Measurements from ENCODE around the gene E2F1. TPM values are rescaled to one million over a fixed set of nuclear protein-coding genes. Genes with fewer than 3 reads are reported as not detected.

The E2F1 gene
- total RNA-seq, 1 experiment from 2014 or later = 64.2 TPM

DNA sequence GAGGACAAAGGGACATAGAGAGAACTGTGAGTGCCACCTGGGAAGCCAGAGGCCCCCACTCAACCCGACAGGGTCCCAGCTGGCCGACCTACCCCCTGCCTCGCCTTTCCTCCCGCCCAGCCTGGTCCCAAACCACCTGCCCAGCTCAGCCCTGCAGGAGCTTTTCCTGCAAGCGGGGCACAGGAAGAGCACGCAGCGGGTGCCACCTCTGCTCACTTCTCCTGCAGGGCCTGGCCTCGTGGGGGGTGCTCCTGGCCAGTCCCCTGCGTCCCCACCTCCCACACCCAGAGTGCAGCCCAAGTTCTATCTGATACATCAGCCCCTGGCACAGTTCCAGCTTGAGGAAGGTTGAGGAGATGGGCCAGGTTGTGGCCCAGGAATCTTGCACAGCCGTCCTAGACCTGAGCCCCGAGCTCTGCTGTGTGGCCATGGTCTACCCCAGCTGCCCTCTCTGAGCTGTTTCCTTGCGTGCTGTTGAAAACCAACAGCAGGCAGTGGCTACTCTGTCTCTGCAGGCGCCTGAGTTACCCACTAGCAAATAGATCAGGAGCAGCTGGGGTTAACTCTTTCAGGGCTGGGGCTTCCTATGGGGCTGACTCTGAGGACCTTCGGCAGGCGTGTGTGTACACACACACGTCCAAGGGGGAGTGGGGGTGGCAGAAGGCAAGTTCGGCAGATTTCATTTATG is 13.6 kb downstream of the E2F1 start:
- no peak for DNase-seq (ENCODE audit: low read depth)

DNA sequence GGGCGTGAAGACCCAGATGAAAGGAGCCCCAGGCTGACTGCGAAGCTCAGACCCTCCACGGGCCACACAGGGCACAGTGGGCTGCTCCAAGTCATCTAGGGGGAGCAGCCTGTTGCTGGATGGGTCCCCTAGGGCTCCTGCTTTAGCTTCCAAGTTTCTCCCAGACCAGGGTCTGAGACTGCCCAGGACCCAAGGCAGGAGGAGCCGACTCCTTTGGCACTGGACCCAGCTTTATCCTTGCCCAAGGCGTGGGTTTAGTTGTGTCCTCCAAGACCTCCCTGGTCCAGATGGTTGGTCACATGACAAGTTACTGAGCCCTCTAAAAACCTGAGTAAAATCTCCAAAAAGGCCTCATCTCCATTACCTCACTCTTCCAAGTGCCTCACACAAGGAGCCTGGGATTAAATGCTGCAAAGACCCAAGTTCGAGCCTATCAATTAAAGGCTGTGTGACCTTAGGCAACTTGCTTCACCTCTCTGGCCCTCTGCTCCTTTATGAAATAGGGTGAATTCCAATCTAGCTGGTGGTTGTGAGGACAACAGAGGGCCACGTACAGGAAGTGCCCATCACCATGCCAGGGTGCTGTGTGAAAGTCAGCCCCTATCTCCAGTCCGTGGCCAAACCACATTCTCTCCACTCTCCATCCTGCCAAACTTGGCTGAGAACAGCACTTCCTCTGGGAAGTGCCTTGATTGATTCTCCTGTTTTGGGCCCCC is 14.5 kb downstream of the E2F1 start:
- DNase-seq (ENCODE audit: low read depth) = no peak

DNA sequence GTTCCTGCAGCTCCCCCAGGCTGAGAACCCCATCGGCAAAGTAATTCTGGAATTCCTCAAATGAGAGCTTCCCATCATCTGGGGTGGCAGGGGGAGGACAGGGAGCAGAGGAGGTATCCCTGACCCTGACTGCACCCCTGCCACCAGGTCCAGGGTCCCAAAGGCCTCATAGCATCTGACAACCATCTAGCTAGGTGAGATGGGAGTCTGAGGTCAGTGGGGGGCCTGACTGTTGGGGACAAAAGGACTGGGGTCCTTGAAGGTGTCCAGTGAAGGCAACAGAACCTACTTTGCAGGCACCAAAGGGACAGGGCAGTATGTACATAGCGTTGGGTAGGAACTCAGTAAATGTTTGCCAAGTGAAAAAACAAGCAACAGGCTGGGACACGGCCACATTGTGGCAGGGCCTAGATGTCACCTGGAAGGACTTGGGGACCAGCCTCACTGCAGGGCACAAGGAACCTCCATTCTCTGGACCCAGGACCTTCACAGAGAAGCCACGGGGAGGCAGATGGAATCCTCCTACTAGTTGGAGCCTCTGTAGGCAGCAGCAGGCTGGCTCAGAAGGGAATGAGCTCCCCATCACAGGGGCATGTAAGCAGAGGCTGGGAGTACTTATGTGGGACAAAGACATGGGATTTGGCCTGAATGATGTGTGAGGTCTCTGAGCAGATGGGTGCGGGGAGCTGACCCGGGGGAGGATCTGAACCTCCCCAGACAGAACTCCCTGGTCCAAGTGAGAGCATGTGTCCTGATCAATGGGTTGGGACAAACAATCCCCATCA is 15.3 kb downstream of the E2F1 start:
- DNase-seq (ENCODE audit: low read depth) = no peak

DNA sequence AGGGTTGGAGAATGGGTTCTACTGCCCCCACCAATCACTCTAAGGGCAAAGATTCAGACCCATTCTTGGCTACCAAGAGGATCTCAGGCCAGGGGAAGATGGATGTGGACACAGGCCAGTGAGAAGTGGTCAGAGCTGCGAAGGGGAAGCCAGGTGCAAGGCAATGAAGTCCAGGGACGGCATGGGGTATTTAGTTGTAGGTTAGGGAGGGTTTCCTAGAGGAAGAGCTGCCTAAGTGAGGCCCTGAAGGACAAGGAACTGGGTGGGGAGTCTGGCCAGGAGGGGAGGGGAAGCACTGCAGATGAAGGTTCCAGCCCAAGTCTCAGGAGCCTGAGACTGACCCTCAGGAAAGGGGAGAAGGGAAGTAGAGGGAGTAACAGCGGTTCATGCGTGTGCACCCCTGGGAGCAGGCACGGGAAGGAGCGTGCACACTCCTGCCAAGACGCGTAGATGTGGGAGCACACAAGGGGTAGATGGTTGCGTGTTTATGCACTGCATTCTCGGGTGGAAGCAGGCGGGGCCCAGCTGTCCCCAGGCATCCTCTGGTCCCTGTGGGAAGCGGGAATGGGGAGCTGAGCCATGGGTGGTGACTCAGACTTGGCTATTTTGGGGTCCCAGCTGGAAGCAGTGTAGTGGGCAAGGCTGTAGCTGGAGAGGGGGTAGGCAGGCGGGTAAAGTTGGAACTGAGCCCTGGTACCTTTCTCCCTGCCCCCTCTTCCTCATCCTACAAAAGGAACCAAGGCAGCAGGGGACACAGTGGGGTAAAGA is 16.1 kb downstream of the E2F1 start:
- DNase-seq (ENCODE audit: low read depth) = peak; percentile 51

DNA sequence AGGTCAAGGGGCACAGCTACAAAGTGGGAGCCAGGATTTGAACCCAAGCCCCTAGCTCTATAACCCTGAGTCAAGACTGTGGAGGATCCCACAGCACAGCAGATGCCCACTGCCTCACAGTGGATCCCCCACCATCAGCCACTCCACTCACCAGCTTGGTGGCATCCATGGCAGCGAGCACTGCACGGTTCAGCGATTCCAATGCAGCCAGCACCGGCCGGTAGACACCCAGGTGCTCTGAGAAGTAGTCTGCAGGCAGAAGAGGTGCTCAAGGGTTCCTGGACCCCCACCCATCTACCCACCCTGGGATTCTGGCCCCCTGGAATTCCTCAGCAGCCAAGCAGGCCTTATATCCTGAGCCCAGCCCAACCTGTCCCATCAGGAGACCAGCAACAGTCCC is 17.0 kb downstream of the E2F1 start:
- DNase-seq (ENCODE audit: low read depth) = no peak

DNA sequence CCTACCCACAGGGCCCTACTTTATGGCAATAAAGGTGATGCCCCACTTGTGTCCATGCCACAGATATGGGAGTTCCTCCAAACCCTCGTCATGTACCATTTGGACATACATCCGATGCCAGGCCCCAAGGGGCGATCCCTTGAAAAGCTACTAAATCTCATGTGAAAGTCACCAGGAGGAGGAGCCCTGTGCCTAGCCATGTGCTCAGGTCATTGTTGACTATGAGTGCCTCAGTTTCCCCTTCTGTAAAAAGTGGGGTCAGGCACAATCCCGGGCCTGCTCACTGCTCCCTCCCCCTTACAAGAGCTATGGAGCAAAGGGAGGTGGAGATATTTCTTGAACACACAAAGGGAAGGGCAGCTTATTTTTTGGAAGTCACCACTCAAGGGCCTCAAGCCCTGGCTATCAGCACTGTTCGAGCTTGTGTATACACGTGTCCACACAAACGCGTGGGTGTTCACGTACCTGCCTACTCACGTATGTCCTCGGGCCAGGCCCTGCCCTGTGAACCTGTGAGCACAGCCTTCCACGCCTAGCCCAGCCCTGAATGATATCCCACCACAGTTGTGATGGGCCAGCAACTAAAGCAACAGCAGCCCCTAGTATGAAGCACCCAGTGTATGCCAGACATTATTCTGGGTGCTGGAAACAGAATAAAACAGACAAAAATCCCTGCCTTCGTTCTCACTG is 17.6 kb downstream of the E2F1 start:
- no peak for DNase-seq (ENCODE audit: low read depth)

DNA sequence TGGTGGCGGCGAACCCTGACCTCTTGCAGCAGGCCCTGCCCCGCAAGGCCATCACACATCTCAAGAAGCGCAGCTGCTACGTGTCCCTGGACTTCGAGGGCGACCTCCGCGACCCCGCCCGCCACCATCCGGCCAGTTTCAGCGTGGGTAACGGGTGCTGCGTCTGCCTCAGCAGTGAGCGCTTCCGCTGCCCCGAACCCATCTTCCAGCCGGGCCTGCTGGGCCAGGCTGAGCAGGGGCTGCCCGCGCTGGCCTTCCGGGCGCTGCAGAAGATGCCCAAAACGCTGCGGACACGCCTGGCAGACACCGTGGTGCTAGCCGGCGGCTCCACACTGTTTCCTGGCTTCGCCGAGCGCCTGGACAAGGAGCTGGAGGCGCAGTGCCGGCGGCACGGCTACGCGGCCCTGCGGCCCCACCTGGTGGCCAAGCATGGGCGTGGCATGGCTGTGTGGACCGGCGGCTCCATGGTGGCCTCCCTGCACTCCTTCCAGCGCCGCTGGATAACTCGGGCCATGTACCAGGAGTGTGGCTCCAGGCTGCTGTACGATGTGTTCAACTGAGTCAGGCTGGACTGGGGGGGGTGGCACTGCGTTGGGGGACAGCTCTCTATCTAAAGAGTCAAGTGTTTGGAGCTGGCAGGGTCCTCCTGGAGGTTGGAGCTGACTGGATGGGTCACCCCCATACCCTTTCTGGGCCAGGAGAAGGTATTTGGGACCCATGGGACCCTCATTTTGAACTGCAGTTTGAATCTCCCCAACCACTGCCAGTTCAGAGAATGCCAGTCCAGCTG is 18.3 kb downstream of the E2F1 start:
- DNase-seq (ENCODE audit: low read depth) = no peak

DNA sequence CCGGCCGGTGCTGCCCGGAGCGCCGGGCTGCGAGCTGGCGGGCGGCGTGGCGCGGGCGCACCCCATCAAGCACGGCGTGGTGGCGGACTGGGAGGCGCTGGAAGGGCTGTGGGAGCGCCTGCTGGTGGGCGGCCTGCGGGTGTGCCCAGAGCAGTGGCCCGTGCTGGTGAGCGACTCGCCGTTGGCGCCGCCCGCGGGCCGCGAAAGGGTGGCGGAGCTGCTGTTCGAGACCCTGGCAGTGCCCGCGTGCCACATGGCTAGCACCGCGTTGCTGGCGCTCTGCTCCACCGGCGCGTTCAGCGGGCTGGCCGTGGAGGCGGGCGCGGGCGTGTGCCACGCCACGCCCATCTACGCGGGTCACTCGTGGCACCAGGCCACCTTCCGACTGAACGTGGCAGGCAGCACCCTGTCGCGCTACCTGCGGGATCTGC is 18.9 kb downstream of the E2F1 start:
- no peak for DNase-seq (ENCODE audit: low read depth)

DNA sequence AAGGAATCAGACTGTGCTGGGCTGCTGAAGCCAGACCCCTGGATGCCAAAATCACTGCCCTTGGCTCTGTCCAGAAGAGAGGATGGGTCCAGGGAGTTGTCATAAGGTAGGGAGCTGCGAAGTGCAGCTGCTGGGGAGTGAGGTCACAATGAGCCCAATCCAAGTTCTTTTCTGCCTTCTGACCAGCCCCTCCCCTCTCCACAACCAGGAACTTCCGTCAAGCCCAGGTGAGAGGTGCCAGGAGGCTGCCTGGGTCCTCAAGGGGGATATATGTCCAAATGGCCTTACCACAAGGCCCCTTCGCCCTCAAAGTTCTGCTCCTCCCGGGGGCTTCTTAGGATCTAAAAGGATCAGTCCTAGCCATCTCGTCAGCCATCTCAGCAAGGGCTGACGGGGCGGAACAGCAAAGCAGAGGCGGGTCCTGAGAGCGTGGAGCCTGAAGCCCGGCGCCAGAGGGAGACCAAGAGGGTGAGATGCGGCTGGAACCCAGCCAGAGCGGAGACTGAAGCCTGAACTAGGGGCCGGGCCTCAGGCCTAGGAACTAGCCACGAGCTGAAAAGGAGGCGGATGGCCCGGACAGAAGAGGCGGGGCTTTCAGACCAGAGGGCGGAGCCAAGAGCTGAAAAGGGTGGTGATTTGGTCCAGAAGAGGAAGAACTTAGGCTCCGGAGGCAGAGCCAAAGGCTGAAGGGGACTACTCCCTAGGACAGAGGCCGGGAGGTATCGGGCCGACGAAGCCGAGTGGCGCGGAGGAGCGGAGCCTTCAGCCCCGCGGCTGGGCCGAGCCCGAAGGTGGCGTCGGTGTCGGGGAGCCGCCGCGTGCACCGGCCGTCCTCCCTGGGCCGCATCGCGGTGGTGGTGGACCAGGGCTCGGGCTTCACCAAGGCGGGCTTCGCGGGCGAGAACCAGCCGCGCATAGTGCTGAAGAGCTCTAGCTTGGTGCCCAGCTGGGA is 19.6 kb downstream of the E2F1 start, which contains the start of gene ACTL10:
ACTL10 (plus strand) TSS at position 651 of the 952 bp plus-strand sequence. CDS start 555 bp downstream, outside the sequence.
- DNase-seq (ENCODE audit: low read depth) = peak; percentile 87

DNA sequence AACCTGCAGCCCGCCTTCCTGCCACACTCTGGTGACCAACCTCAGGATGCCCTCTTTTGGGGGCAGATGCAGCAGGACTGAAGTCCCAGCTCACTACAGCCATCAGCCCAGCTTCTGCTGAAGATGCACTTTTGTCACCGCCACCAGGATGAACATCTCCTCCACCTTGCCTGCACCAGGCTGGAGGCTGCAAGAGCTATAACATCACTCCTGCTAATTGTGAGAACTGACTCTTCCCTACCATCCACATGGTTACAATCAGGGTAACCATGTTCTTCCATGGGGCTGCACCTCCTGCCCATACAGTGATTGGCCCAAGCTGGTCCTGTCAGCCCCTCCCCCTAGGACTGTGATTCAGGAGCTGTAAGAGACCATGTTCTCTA is 21.4 kb downstream of the E2F1 start:
- no peak for DNase-seq (ENCODE audit: low read depth)

DNA sequence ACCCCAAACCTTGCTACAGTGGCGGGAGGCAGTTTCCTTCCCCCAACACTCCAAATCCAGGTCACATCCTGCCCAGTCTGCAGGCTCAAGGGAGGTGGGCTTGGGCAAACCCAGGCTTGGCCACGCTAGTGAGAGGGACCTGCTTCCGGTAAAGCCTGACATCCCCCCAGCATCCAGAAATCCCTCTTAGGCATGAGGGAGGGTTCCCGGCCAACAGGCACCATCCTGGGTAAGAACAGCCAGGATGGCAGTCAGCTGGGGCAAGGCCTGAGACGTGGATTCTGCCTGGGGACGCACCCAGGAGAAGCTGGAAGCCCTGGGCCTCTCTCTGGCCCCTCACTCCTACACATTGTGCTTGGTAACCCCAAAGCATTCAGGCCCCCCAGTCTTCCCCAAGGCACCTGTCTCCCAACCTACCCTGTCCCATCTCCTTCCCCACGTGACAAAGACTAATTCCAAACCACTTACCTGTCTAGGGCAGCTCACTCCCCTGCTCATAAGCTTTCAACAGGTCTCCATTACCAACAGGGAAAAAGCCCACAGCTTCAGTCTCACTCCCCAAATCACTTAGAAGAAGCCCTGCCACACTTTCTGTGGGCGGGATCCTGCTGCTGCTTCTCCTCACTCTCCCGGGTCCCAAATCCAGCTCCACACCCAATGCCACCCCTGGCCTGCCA is 22.0 kb downstream of the E2F1 start:
- DNase-seq (ENCODE audit: low read depth) = no peak

DNA sequence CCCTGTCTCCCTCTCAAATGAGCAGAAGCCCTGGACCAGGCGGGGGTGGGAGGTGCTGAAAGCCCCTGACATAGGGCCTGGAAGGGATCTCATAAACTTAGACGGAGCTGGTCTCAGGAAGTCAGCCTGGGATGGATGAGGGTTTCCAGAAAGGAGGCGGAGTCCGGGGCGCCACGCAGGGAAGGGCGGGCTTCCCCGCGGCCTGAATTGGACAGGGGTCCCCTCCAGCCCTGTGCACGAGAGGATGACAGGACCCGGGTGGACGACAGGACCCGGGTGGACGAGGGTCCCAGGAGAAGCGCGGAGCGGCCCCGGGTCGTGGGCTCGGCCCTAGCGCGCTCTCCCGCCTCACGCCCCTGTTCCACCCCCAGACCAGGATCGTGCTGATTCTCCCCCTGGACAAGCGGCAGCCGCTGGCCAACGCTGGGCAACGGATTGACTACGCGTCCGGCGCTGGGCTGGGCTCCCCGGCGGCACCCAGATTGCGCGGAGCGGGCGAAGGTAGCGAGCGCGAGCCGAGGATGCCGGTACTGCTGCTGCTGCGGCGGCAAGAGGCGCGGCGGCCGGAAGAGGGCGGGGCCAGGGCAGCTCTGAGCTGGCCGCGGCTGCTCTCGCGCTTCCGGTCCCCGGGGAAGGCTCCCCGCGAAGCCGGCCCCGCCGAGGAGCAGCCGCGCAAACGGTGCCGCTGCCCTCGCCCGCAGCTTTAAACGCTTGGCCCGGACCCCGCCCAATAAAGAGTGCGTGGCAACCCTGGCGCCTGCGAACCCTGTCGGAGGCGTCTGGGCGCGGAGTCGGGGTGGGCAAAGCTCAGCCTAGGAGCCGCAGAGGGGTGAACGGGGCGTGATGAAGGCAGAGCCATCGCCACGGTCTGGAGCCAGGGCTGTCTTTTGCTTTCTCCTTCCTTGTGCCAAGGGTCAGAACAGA is 22.8 kb downstream of the E2F1 start:
- DNase-seq (ENCODE audit: low read depth) = peak; percentile 65

DNA sequence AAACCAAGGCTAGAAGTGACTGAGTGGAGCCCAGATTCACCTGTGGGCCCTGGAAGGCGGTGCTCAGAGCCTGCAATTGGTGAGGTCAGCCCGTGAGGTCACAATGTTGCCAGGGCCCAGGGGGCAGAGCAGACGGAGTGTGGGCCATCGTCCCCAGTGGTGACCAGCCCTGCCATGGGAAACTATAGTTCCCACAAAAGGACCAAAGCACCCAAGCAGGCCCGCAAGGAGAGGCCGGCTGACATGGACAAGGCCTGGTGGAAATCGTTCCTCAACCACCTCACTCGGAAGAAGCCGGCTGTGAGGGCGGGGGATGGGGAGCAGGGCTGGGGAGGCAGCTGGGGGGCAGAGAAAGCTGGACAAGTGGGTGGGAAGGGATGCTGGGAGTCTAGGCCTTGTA is 24.0 kb downstream of the E2F1 start, which contains the start of gene C20orf144:
C20orf144 (plus strand) TSS at position 156 of the 400 bp plus-strand sequence; CDS start at position 175, 19 bp downstream.
- no peak for DNase-seq (ENCODE audit: low read depth)

DNA sequence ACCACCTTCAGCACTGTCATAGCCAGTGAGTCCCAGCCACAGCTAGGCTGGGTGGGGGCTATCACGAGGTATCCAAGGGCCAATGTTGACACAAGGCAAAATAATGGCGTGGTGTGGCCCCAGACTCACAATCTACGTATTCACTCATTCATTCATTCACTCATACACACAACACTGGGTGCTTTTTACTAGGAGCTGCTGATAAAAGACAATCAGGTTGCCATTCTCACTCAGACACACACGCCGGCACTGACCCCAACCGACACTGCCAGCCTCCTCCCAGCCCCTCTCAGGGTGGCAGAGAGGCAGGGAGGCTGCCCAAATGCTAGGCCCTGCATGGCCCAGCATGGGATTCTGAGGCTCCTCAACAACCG is 25.5 kb downstream of the E2F1 start:
- DNase-seq (ENCODE audit: low read depth) = no peak

DNA sequence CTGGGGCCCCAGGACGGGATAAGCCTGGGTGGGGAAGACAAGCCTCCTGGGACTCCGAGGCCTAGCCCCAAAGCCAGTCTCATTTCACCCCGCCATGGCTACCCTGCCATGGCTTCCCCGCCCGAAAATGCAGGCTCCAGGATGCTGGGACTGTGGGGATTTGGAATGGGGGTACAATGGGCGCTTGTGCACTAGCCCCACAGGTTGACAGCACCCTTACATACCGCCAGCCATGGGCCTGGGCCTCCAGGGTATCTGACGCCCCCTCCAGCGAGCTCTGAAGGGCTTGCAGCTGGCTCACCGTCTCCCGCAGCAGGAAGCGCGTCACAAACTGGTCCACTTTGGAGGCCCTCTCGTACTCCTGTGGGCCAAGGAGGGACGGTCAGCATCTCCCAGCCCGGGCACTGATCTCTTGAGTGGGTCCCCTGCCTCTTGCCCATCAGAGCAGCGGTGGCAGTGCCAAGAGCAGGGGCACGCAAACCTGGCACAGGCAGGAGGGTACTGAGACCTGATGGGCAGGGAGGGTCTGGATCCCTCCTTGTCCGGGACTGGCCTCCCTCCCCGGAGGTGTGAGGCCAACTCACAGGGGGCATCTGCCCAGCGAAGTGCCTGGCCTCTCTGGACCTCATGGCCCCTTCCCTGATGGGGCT is 26.0 kb downstream of the E2F1 start:
- DNase-seq (ENCODE audit: low read depth) = no peak

DNA sequence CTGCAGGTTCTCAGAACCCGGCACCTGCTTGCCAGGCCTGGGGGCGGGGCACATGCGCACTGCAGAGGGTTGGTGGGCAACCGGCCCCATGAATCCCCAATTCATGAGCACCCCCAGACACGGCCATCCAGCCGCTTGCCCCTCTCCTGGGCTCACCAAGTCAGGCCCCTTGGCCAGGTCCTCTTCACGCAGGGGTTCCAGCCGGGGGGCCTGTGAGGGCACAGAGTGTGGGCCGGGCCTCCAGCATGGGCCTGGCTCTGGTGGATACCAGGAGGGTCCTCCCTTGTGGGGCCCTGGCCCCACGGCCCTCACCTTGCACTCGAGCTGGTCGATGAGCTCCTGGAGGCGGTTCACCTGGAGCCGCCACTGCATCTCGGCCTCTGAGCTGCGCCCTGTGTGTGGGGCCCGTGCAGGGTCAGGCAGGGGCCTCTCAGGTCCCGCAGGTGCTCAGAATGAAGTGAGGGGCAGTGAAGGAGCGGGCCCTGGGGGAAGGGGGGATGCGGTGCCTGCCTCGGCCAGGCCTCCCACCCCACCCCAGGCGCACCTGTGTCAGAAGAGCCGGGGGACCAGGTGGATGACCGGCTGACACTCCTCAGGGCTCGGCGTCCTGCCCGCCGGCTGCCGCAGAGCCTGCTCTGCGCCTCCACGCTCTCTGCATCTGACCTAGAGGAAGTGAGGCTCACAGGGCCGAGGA is 26.7 kb downstream of the E2F1 start:
- DNase-seq (ENCODE audit: low read depth) = no peak

All from LHCN-M2 (cell line).